ENCODE results near the gene TRA2B. TPM values are rescaled to one million over a fixed set of nuclear protein-coding genes. Genes with fewer than 3 reads are reported as not detected.
A peak's percentile ranks its signal among the peaks of the same experiment; 100 is the strongest.

TRA2B gene
- total RNA-seq, 1 donor from 2014 or later = 140 TPM

DNA sequence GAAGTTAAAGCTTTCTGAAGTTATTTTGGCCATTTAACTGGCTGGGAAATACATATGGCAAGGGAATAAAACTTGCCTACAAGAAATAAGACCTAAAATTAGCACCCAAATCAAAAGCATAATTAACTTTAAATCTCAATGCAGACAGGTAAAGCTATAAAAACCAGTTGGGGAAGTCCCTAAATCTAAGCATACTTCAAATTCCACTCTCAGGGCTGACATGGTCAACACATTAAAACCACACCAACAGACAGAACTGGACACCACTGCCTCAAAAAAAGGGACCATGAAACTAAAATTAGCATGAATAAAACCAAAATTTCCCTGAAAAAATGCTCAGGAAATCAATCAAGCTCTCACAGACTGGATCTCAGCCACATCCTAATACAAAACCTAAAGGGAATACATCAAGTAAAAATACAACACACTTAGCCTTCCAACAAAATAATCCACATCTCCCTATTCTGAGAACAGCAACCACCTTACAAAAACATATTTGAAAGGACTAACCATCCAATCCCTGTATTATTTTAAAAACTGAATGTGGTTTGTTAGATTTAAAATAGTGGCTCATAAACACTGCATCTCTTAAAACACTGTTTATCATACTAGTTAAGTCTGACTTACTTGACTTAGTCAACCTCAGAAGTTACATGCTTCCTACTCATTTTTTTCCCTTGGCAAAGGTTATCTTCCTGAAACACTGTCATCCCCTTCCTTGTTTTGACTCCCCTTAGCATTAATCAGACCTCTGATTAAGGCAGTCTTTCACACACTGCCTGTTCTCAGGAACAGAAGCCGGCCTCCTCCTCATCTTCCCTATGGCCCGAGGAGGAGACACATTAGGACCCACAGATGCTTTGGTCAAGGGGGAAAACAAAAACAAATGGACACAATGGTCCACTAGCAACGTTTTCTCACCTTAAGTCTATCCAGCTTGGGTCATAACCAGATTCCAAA, 8.3 kb downstream of the TRA2B start:
- no peak for DNase-seq (ENCODE audit: low read depth)
- no peak for TF ChIP-seq CTCF (conservative IDR thresholded peaks at IDR 0.05; ENCODE audit: low read depth, low read length)
- peak overlapping the region; percentile 5 for H3K4me3 ChIP-seq (ENCODE audit: low read depth, low read length)

GRCh38 chr3:185928496-185928895, 9.3 kb downstream of the TRA2B start:
- DNase-seq (ENCODE audit: low read depth) = no peak
- peak overlapping the region; percentile 2 for H3K4me3 ChIP-seq (ENCODE audit: low read depth, low read length)
- no peak for TF ChIP-seq CTCF (conservative IDR thresholded peaks at IDR 0.05; ENCODE audit: low read depth, low read length)

- TF ChIP-seq CTCF (conservative IDR thresholded peaks at IDR 0.05; ENCODE audit: low read depth, low read length) = no peak
- DNase-seq (ENCODE audit: low read depth) = no peak
- no peak overlapping the region for H3K4me3 ChIP-seq (ENCODE audit: low read depth, low read length)
These were observed 10.2 kb downstream of the TRA2B start for GRCh38 chr3:185927501-185928200.

DNA sequence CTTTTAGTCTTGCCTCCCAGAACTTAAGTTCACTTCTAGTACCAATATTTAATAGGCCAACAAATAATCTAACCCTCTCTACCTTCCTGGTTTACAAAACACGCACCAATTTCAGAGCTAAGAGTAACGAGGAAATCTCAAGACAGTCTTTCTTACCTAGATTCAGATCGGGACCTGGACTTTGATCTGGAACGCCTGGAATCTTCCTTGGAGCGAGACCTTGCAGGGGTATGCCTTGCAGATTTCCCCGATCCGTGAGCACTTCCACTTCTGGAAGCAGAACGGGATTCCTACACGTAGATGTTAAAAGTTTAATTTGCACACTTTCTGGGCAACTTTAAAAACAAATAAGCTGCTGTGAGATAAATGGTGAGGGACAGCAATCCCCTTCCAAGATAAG, 11.4 kb downstream of the TRA2B start:
- H3K4me3 ChIP-seq (ENCODE audit: low read depth, low read length) = peak overlapping the region; percentile 1
- TF ChIP-seq CTCF (conservative IDR thresholded peaks at IDR 0.05; ENCODE audit: low read depth, low read length) = no peak
- DNase-seq (ENCODE audit: low read depth) = no peak

DNA sequence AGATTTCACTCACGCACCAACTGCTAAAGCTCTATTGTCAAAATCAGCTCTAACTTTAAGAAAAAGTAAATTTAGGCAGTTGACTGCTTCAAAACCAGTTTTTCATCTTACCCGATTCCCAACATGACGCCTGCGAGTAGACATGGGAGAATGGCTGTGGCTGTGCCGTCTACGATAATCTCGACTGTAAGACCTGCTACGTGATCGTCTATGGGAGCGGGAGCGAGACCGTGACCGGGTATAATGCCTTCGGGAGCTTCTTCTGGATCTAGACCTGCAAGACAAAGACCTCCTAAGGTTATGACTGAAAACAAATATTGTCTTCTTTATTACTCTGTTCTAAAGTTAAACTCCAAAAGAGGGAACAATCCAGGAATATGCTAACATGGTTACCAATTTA, 12.5 kb downstream of the TRA2B start:
- no peak for TF ChIP-seq CTCF (conservative IDR thresholded peaks at IDR 0.05; ENCODE audit: low read depth, low read length)
- H3K4me3 ChIP-seq (ENCODE audit: low read depth, low read length) = no peak overlapping the region
- DNase-seq (ENCODE audit: low read depth) = no peak

GRCh38 chr3:185924375-185924774, 13.4 kb downstream of the TRA2B start:
- no peak for TF ChIP-seq CTCF (conservative IDR thresholded peaks at IDR 0.05; ENCODE audit: low read depth, low read length)
- DNase-seq (ENCODE audit: low read depth) = no peak
- no peak overlapping the region for H3K4me3 ChIP-seq (ENCODE audit: low read depth, low read length)
